Bronchial epithelial cell (primary cell): Measurements from ENCODE around the gene KIFBP. TPM values are rescaled to one million over a fixed set of nuclear protein-coding genes. Genes with fewer than 3 reads are reported as not detected.
"Not testable (repeated sequence)": the region's sequence is repeated elsewhere in the genome, so short reads cannot be mapped to it uniquely, and the experiment has no call there.

Experiments
- DNase-seq: peaks from one replicate; pipeline ENCODE4 v3.0.0-alpha.2; 2010; ENCODE audit warnings: low read depth
- FAIRE-seq: peaks from 2 replicates; lab custom pipeline; 2011; peaks lifted over from hg19 to GRCh38; lab: Jason Lieb, UNC
- H3K27me3 ChIP-seq: 2 replicates; pipeline ENCODE4 v1.5.1; 2011; ENCODE audit warnings: low read length; ENCODE audit not compliant: control insufficient read depth, insufficient read depth
- H3K36me3 ChIP-seq: 2 replicates; pipeline ENCODE4 v1.5.1; 2011; ENCODE audit warnings: low read length; ENCODE audit not compliant: control insufficient read depth, insufficient read depth
- H3K4me3 ChIP-seq: 2 replicates; pipeline ENCODE4 v1.5.1; 2011; ENCODE audit warnings: mild to moderate bottlenecking, low read depth, low read length, control low read depth
- CTCF ChIP-seq: IDR thresholded peaks from 2 replicates; pipeline ENCODE4 v1.5.1; 2011; ENCODE audit warnings: mild to moderate bottlenecking, moderate library complexity, low read length, control low read depth, inconsistent platforms; ENCODE audit not compliant: insufficient read depth, severe bottlenecking
- total RNA-seq: library from RNA; depleted of rRNA; stranded (reverse); fragments of >200 nt; gene quantifications from 2 replicates; pipeline ENCODE4 v1.2.1, GENCODE V29; 2014

The KIFBP gene
- total RNA-seq, result 11.8 and 18.6 TPM in 2 replicates

GRCh38 chr10:68988530-68989316, at the start of gene KIFBP:
KIFBP (plus strand) TSS chr10:68988803; CDS start chr10:68988833, 30 bp downstream.
- FAIRE-seq, result peak; percentile 84
- TF ChIP-seq CTCF, result peak; percentile 72
- DNase-seq, result peak; percentile 98
- Histone ChIP-seq H3K36me3 (peaks cover 2% of the 10 kb centered on the region), H3K27me3 (no peaks in the 10 kb centered on the region), H3K4me3 (peak within 1 kb of the TSS; percentile 60)

GRCh38 chr10:68938884-68939283, 49.7 kb upstream of the KIFBP start:
- Histone ChIP-seq H3K4me3 (no peak overlapping the region), H3K27me3 (no peaks in the 10 kb centered on the region), H3K36me3 (peaks cover 9% of the 10 kb centered on the region)
- FAIRE-seq, result no peak
- TF ChIP-seq CTCF, result no peak
- no peak for DNase-seq

GRCh38 chr10:68940917-68941316, 47.7 kb upstream of the KIFBP start:
- H3K27me3 ChIP-seq, H3K4me3 ChIP-seq, FAIRE-seq, DNase-seq, H3K36me3 ChIP-seq: not testable (repeated sequence)

- FAIRE-seq (no peak), DNase-seq (no peak)
- H3K36me3 ChIP-seq, result peaks cover 5% of the 10 kb centered on the region
- H3K4me3 ChIP-seq, result no peak overlapping the region
- no peak for TF ChIP-seq CTCF
- no peaks in the 10 kb centered on the region for H3K27me3 ChIP-seq
Observed at GRCh38 chr10:68950598-68950997, 38.0 kb upstream of the KIFBP start.

GRCh38 chr10:68954904-68955303, 33.7 kb upstream of the KIFBP start:
- FAIRE-seq, result no peak
- peak overlapping the region; percentile 100 for H3K4me3 ChIP-seq
- no peak for DNase-seq
- H3K27me3 ChIP-seq, result no peaks in the 10 kb centered on the region
- TF ChIP-seq CTCF, result no peak
- H3K36me3 ChIP-seq, result peaks cover 1% of the 10 kb centered on the region

- peak overlapping the region; percentile 100 for H3K4me3 ChIP-seq
- no peak for TF ChIP-seq CTCF
- no peaks in the 10 kb centered on the region for H3K27me3 ChIP-seq
- no peak for FAIRE-seq
- peaks cover 1% of the 10 kb centered on the region for H3K36me3 ChIP-seq
- DNase-seq, result no peak
Observed at GRCh38 chr10:68955355-68955831, 33.2 kb upstream of the KIFBP start.
